Measurements from ENCODE around the gene CDYL2. TPM values are rescaled to one million over a fixed set of nuclear protein-coding genes. Genes with fewer than 3 reads are reported as not detected.

Gene CDYL2
- total RNA-seq, 6 donors from 2014 or later: 6.0 to 16.7 (median 8.0) TPM

GRCh38 chr16:80594756-80595155 is 209.6 kb downstream of the CDYL2 start:
- Histone ChIP-seq H3K9me3 (no peaks in the 10 kb centered on the region), H3K4me3 (no peak overlapping the region), H3K36me3 (no peaks in the 10 kb centered on the region), H3K27me3 (no peaks in the 10 kb centered on the region), H3K27ac (no peak overlapping the region), H3K4me1 (no peaks in the 10 kb centered on the region)
- DNase-seq: no peak
- TF ChIP-seq POLR2A (IDR thresholded peaks at IDR 0.05) (no peak), CTCF (IDR thresholded peaks at IDR 0.05) (no peak), EP300 (IDR thresholded peaks at IDR 0.05) (no peak), POLR2AphosphoS5 (IDR thresholded peaks at IDR 0.05) (no peak)
- no peak for ATAC-seq (ENCODE audit: low FRiP score in 2 of 2)

GRCh38 chr16:80592273-80592672 is 212.1 kb downstream of the CDYL2 start:
- no peaks in the 10 kb centered on the region for H3K9me3 ChIP-seq
- H3K4me3 ChIP-seq: no peak overlapping the region
- no peak for TF ChIP-seq CTCF (IDR thresholded peaks at IDR 0.05)
- TF ChIP-seq POLR2AphosphoS5 (IDR thresholded peaks at IDR 0.05): no peak
- TF ChIP-seq POLR2A (IDR thresholded peaks at IDR 0.05): no peak
- no peak for TF ChIP-seq EP300 (IDR thresholded peaks at IDR 0.05)
- H3K27ac ChIP-seq: no peak overlapping the region
- 84 to 100% methylated on average over 1 to 2 of the region's 2 CpGs for WGBS, 2 donors
- no peaks in the 10 kb centered on the region for H3K4me1 ChIP-seq
- no peak for DNase-seq
- no peaks in the 10 kb centered on the region for H3K36me3 ChIP-seq
- ATAC-seq (ENCODE audit: low FRiP score in 2 of 2): no peak
- no peaks in the 10 kb centered on the region for H3K27me3 ChIP-seq

DNA sequence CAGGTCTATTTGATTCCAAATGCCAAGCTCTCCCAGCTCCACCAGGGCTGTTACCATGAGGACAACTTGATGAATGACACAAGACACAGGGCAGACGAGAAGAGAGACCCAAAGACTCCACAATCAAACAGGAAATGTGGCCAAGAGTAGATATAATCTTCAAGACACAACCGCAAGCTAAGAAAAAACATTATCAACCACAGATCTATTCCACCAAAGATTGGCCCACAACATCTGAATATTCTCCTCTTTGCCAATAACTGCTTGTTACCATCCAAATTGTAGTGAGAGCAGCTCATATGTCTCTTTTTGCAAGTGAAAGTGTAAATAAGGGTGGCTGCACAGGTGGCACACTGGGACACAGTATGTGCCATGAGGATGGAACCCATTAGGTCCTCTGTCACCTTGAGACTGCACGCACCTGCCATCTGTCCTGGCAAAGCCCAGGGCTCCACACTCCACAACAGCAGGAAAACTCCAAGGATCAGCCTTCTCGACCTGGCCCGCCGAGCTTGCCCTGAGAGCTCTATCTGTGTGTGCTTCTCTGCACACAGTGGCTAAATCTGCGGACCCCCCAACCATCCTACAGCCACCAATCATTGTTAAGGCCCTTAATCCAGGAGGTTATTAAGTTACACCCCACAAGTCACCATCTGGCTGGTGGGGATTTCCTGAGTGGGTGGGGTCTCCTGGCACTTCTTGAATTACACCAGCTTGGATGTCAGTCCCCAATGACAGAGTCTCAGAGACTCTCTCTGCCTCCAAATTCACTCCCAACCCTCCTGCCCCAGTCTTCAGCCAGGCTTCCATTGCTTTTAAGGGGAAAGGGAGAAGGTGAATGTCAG is 213.1 kb downstream of the CDYL2 start:
- 57 to 68% methylated on average over 5 to 7 of the region's 7 CpGs for WGBS, 2 donors
- no peak overlapping the region for H3K27ac ChIP-seq
- no peak for DNase-seq
- no peaks in the 10 kb centered on the region for H3K36me3 ChIP-seq
- no peaks in the 10 kb centered on the region for H3K9me3 ChIP-seq
- no peaks in the 10 kb centered on the region for H3K27me3 ChIP-seq
- peak in 1 of 2 donors; percentile 19 for ATAC-seq (ENCODE audit: low FRiP score in 2 of 2)
- no peaks in the 10 kb centered on the region for H3K4me1 ChIP-seq
- TF ChIP-seq EP300 (IDR thresholded peaks at IDR 0.05): no peak
- TF ChIP-seq POLR2AphosphoS5 (IDR thresholded peaks at IDR 0.05): no peak
- no peak for TF ChIP-seq POLR2A (IDR thresholded peaks at IDR 0.05)
- no peak overlapping the region for H3K4me3 ChIP-seq

- Histone ChIP-seq H3K9me3 (no peaks in the 10 kb centered on the region), H3K36me3 (no peaks in the 10 kb centered on the region), H3K4me3 (no peak overlapping the region), H3K27me3 (no peaks in the 10 kb centered on the region), H3K4me1 (no peaks in the 10 kb centered on the region), H3K27ac (no peak overlapping the region)
- 71 to 72% methylated on average over 4 of the region's 4 CpGs for whole genome bisulfite sequencing, 2 donors
- ATAC-seq (ENCODE audit: low FRiP score in 2 of 2) (no peak), DNase-seq (no peak)
- no peak for TF ChIP-seq EP300 (IDR thresholded peaks at IDR 0.05)
- no peak for TF ChIP-seq CTCF (IDR thresholded peaks at IDR 0.05)
- no peak for TF ChIP-seq POLR2A (IDR thresholded peaks at IDR 0.05)
- no peak for TF ChIP-seq POLR2AphosphoS5 (IDR thresholded peaks at IDR 0.05)
These were observed 217.3 kb downstream of the CDYL2 start for GRCh38 chr16:80587071-80587470.

DNA sequence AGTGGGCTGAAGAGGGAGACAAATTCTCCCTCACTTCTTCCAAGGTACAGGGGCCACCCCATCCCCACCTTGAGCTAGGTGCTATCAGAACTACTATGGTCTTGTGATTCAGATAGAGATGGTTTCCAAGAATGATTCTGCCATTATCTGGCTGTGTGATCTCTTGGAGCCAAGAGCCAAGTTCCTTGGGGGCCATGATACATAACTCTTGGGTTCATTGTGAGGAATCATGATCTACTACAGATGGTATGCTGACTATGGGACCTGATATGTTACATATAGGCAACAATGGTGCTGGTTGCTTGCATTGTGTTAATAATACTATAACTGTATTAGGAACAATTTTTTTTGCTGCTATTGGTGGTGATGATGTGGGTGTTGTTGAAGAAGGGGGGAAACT is 217.9 kb downstream of the CDYL2 start:
- Histone ChIP-seq H3K27ac (no peak overlapping the region), H3K36me3 (no peaks in the 10 kb centered on the region), H3K9me3 (no peaks in the 10 kb centered on the region), H3K27me3 (no peaks in the 10 kb centered on the region), H3K4me1 (no peaks in the 10 kb centered on the region), H3K4me3 (no peak overlapping the region)
- no peak for DNase-seq
- no peak for ATAC-seq (ENCODE audit: low FRiP score in 2 of 2)
- TF ChIP-seq CTCF (IDR thresholded peaks at IDR 0.05) (no peak), POLR2A (IDR thresholded peaks at IDR 0.05) (no peak), POLR2AphosphoS5 (IDR thresholded peaks at IDR 0.05) (no peak), EP300 (IDR thresholded peaks at IDR 0.05) (no peak)
